GM12801 (cell line): ENCODE measurements around the gene CSNK2A1.

ENCODE experiments used
- CTCF ChIP-seq: IDR thresholded peaks from one replicate; pipeline ENCODE4 v1.5.1; 2011; ENCODE audit warnings: control low read depth; ENCODE audit not compliant: insufficient read length; ENCODE audit errors: extremely low read depth

CSNK2A1 gene

GRCh38 chr20:496126-496696 is 47.4 kb downstream of the CSNK2A1 start:
- no peak for TF ChIP-seq CTCF

GRCh38 chr20:492159-492558 is 51.4 kb downstream of the CSNK2A1 start:
- no peak for TF ChIP-seq CTCF

- no peak for TF ChIP-seq CTCF
These were observed 55.9 kb downstream of the CSNK2A1 start for GRCh38 chr20:487655-488054.

- no peak for TF ChIP-seq CTCF
These were observed 59.6 kb downstream of the CSNK2A1 start for GRCh38 chr20:483815-484644.

- no peak for TF ChIP-seq CTCF
These were observed 62.4 kb downstream of the CSNK2A1 start for GRCh38 chr20:481167-481566.

- TF ChIP-seq CTCF = no peak
These were observed 63.5 kb downstream of the CSNK2A1 start for GRCh38 chr20:480044-480443.

GRCh38 chr20:479487-479886 is 64.1 kb downstream of the CSNK2A1 start:
- TF ChIP-seq CTCF = no peak
